ENCODE data around the gene NDFIP1. TPM values are rescaled to one million over a fixed set of nuclear protein-coding genes. Genes with fewer than 3 reads are reported as not detected.

The NDFIP1 gene
- total RNA-seq, 1 experiment from 2014 or later: 40.9 TPM

- DNase-seq (ENCODE audit: low read depth, low spot score) (no peak), ATAC-seq (no peak)
- Histone ChIP-seq H3K36me3 (ENCODE audit: control insufficient read depth, insufficient read depth, low read length) (peaks cover 2% of the 10 kb centered on the region; the same call in 1 of the 2 replicates), H3K4me1 (ENCODE audit: control insufficient read depth, insufficient read depth, low read length) (no peaks in the 10 kb centered on the region), H3K27me3 (ENCODE audit: control insufficient read depth, insufficient read depth, low read length) (no peaks in the 10 kb centered on the region), H3K4me3 (ENCODE audit: low read depth in 2 of 2, low read length in 2 of 2) (no peak overlapping the region), H3K27ac (ENCODE audit: low read length) (no peak overlapping the region), H3K9me3 (ENCODE audit: control insufficient read depth, insufficient read depth, low read depth, low read length) (no peaks in the 10 kb centered on the region)
- no TSS peak for BruUV-seq (replicated peaks)
- CTCF ChIA-PET: interaction anchor here (0.6 kb wide), 1 partner anchor 171 kb away, joined by 3 read pairs; no protein-coding TSS in a partner anchor
- POLR2A ChIA-PET: no interaction called here
- no peak for TF ChIP-seq SIN3A (IDR thresholded peaks at IDR 0.05; ENCODE audit: borderline replicate concordance, insufficient read depth, low read depth, low read length)
- no peak for TF ChIP-seq TCF7L2 (IDR thresholded peaks at IDR 0.05; ENCODE audit: low read depth, low read length)
- intact Hi-C loops (cut with micrococcal nuclease; ENCODE audit: unreplicated experiment): no loop called here
- in situ Hi-C loops (cut with HindIII; ENCODE audit: low pct_unique_long_range_greater_than_20kb, low sequenced_read_pairs): no loop called here
Measured at GRCh38 chr5:142131394-142131793, 22.8 kb downstream of the NDFIP1 start.

GRCh38 chr5:142132916-142133315 lies 24.3 kb downstream of the NDFIP1 start:
- ATAC-seq (no peak), DNase-seq (ENCODE audit: low read depth, low spot score) (no peak)
- Histone ChIP-seq H3K36me3 (ENCODE audit: control insufficient read depth, insufficient read depth, low read length) (peaks cover 4% of the 10 kb centered on the region; the same call in 1 of the 2 replicates), H3K27ac (ENCODE audit: low read length) (no peak overlapping the region), H3K4me3 (ENCODE audit: low read depth in 2 of 2, low read length in 2 of 2) (no peak overlapping the region), H3K9me3 (ENCODE audit: control insufficient read depth, insufficient read depth, low read depth, low read length) (no peaks in the 10 kb centered on the region), H3K27me3 (ENCODE audit: control insufficient read depth, insufficient read depth, low read length) (no peaks in the 10 kb centered on the region), H3K4me1 (ENCODE audit: control insufficient read depth, insufficient read depth, low read length) (no peaks in the 10 kb centered on the region)
- BruUV-seq (replicated peaks): no TSS peak
- POLR2A ChIA-PET: no interaction called here
- no peak for TF ChIP-seq SIN3A (IDR thresholded peaks at IDR 0.05; ENCODE audit: borderline replicate concordance, insufficient read depth, low read depth, low read length)
- no peak for TF ChIP-seq POLR2AphosphoS5 (IDR thresholded peaks at IDR 0.05; ENCODE audit: low read depth, low read length)
- no peak for TF ChIP-seq TCF7L2 (IDR thresholded peaks at IDR 0.05; ENCODE audit: low read depth, low read length)
- TF ChIP-seq, protein P1, sequence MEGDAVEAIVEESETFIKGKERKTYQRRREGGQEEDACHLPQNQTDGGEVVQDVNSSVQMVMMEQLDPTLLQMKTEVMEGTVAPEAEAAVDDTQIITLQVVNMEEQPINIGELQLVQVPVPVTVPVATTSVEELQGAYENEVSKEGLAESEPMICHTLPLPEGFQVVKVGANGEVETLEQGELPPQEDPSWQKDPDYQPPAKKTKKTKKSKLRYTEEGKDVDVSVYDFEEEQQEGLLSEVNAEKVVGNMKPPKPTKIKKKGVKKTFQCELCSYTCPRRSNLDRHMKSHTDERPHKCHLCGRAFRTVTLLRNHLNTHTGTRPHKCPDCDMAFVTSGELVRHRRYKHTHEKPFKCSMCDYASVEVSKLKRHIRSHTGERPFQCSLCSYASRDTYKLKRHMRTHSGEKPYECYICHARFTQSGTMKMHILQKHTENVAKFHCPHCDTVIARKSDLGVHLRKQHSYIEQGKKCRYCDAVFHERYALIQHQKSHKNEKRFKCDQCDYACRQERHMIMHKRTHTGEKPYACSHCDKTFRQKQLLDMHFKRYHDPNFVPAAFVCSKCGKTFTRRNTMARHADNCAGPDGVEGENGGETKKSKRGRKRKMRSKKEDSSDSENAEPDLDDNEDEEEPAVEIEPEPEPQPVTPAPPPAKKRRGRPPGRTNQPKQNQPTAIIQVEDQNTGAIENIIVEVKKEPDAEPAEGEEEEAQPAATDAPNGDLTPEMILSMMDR (IDR thresholded peaks at IDR 0.05): no peak
- TF ChIP-seq, protein P2, sequence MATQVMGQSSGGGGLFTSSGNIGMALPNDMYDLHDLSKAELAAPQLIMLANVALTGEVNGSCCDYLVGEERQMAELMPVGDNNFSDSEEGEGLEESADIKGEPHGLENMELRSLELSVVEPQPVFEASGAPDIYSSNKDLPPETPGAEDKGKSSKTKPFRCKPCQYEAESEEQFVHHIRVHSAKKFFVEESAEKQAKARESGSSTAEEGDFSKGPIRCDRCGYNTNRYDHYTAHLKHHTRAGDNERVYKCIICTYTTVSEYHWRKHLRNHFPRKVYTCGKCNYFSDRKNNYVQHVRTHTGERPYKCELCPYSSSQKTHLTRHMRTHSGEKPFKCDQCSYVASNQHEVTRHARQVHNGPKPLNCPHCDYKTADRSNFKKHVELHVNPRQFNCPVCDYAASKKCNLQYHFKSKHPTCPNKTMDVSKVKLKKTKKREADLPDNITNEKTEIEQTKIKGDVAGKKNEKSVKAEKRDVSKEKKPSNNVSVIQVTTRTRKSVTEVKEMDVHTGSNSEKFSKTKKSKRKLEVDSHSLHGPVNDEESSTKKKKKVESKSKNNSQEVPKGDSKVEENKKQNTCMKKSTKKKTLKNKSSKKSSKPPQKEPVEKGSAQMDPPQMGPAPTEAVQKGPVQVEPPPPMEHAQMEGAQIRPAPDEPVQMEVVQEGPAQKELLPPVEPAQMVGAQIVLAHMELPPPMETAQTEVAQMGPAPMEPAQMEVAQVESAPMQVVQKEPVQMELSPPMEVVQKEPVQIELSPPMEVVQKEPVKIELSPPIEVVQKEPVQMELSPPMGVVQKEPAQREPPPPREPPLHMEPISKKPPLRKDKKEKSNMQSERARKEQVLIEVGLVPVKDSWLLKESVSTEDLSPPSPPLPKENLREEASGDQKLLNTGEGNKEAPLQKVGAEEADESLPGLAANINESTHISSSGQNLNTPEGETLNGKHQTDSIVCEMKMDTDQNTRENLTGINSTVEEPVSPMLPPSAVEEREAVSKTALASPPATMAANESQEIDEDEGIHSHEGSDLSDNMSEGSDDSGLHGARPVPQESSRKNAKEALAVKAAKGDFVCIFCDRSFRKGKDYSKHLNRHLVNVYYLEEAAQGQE (IDR thresholded peaks at IDR 0.05; ENCODE audit: insufficient read depth in 1 of 2, low read depth in 2 of 2, low read length in 1 of 2): no peak
- CTCF ChIA-PET: interaction anchor here (0.6 kb wide), 1 partner anchor 144 kb away, joined by 7 read pairs; no protein-coding TSS in a partner anchor
- in situ Hi-C loops (cut with HindIII; ENCODE audit: low pct_unique_long_range_greater_than_20kb, low sequenced_read_pairs) (no loop called here), intact Hi-C loops (cut with micrococcal nuclease; ENCODE audit: unreplicated experiment) (no loop called here)
